ENCODE data around the gene ERCC5. TPM values are rescaled to one million over a fixed set of nuclear protein-coding genes. Genes with fewer than 3 reads are reported as not detected.

ERCC5 gene
- total RNA-seq, 1 donor from 2014 or later: 39.4 TPM

DNA sequence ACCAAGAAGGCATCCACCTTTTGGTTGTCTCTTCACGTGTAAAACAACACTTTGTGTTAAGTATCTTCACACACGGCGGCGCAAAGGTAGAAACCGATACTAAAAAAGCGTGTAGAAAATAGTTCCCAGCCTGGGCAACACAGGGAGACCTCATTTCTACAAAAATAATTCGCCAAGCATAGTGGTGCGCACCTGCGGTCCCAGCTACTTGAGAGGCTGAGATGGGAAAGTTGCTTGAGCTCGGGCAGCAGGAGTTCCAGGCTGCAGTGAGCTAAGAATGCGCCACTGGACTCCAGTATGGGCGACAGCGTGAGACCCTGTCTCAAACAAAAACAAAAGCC is 573 bp upstream of the ERCC5 start:
- peak overlapping the region; percentile 91 for H3K4me3 ChIP-seq (ENCODE audit: low read depth, low read length)
- no peak for DNase-seq (ENCODE audit: low read depth)
- TF ChIP-seq, protein P1, sequence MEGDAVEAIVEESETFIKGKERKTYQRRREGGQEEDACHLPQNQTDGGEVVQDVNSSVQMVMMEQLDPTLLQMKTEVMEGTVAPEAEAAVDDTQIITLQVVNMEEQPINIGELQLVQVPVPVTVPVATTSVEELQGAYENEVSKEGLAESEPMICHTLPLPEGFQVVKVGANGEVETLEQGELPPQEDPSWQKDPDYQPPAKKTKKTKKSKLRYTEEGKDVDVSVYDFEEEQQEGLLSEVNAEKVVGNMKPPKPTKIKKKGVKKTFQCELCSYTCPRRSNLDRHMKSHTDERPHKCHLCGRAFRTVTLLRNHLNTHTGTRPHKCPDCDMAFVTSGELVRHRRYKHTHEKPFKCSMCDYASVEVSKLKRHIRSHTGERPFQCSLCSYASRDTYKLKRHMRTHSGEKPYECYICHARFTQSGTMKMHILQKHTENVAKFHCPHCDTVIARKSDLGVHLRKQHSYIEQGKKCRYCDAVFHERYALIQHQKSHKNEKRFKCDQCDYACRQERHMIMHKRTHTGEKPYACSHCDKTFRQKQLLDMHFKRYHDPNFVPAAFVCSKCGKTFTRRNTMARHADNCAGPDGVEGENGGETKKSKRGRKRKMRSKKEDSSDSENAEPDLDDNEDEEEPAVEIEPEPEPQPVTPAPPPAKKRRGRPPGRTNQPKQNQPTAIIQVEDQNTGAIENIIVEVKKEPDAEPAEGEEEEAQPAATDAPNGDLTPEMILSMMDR (conservative IDR thresholded peaks at IDR 0.05; ENCODE audit: low read depth, low read length): no peak

DNA sequence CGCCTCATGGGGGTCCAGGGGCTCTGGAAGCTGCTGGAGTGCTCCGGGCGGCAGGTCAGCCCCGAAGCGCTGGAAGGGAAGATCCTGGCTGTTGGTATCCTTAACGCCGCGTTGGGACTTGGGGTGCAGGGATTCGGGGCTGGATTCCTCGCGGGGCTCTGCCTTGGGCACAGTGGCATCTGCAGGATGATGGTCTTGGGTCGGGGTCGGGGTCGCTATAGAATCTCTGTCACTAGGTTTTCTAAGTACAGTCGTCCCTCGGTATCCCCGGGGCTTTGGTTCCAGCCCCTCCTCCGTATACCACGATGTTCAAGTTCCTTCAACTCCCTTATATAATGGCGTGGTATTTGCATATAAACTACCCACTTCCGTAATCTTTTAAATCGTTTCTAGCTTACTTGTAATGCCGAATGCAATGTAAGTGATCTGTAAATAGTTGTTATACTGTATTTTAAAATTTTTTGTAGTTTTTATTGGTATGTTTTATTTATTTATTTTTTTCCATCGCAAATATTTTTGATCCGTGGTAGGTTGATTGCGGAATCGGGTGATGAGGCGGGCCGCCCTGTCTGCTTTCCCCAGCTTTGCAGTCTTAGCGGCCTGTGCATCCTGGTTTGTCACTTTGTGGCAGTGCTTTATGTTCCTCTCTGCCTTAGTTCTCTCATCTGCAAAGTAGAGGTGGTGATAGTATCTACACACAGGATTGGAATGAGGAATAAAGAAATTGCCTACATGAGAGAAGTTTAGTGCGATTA is 606 bp downstream of the ERCC5 start:
- DNase-seq (ENCODE audit: low read depth): no peak
- H3K4me3 ChIP-seq (ENCODE audit: low read depth, low read length): peak overlapping the region; percentile 91
- TF ChIP-seq, protein P1 (conservative IDR thresholded peaks at IDR 0.05; ENCODE audit: low read depth, low read length): peak; percentile 6

DNA sequence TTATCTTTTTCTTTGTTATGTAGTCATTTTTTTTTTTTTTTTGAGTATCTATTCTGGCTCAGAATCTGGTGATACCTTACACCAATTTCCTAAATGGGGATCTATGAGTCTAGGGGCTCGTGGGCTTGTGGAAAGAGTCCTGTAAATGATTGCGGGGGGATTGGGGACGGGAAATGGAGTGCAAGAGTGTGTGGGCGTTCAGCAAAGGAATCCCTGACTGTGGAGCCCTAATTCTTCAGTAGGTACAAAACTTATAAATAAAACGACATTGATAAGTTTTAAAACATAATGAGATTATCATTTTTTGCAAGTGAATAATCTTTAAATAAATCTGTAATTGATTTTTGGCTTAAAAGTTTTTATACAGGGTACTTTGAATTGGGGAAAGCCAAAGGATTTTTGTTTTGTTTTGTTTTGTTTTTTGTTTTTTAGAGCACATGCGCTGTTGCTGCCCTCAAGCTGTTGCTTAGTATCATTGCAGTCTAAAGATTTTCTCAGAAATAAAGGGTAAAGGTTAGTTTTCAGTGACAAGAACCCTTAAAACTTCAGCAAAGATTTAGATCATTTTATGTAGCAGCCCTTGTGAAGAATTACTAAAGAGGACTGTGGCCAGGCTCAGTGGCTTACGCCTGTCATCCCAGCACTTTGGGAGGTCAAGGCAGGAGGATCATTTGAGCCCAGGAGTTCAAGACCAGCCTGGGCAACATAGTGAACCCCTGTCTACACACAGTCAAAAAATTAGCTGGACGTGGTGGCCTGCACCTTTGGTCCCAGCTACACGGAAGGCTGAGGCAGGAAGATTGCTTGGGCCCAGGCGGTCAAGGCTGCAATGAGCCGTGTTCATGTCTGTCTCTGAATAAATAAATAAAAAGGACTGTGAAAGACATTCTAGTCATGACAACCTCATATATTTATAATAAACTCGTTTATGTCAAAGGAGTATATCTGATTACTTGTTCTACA is 1.7 kb downstream of the ERCC5 start:
- DNase-seq (ENCODE audit: low read depth): no peak
- peak overlapping the region; percentile 91 for H3K4me3 ChIP-seq (ENCODE audit: low read depth, low read length)
- TF ChIP-seq, protein P1 (conservative IDR thresholded peaks at IDR 0.05; ENCODE audit: low read depth, low read length): peak; percentile 80

DNA sequence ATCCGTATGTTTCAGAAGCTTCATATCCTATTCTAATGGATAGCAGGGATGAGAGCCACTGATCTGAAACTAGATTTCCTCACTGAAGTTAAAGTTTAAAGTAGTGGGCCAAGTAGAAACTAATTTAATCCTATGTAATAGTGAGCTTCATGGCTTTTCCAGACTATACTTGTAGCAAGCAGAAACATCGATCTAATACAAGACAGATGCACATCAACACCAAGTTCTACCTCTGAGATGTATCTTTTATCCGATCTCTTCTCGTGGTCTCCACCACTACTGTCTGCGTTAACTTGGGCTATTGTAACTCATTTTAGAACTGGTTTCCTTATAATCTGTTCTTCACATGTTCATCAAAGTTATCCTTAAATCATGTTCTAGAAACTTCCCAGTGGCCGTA is 3.1 kb downstream of the ERCC5 start:
- no peak for DNase-seq (ENCODE audit: low read depth)
- TF ChIP-seq, protein P1 (conservative IDR thresholded peaks at IDR 0.05; ENCODE audit: low read depth, low read length): no peak
- H3K4me3 ChIP-seq (ENCODE audit: low read depth, low read length): no peak overlapping the region

GRCh38 chr13:102852556-102852955 is 6.7 kb downstream of the ERCC5 start:
- no peak for DNase-seq (ENCODE audit: low read depth)
- H3K4me3 ChIP-seq (ENCODE audit: low read depth, low read length): no peak overlapping the region
- TF ChIP-seq, protein P1 (conservative IDR thresholded peaks at IDR 0.05; ENCODE audit: low read depth, low read length): no peak

DNA sequence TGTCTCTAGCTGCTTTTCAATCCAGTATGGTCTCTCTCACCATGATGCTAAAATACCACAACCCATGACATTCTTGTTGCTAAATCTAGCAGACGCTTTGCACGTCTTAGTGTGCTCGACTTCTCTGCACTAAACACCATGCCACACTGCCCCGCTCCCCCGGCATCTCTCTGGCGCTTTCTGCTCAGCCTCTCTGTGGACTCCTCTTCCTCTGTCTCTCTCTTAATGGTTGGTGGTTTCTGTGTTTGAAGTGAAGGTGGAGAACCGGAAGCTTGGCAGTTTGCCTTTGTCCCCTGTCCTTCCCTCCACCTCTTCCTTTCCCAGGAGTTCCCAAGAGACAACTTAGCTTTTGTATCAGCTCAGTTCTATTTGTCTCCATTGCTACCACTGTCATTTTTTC is 8.8 kb downstream of the ERCC5 start:
- DNase-seq (ENCODE audit: low read depth): no peak
- TF ChIP-seq, protein P1 (conservative IDR thresholded peaks at IDR 0.05; ENCODE audit: low read depth, low read length): no peak
- no peak overlapping the region for H3K4me3 ChIP-seq (ENCODE audit: low read depth, low read length)
